GM12892 (cell line): ENCODE results near the gene TXN.

ENCODE experiments used
- POLR2A ChIP-seq: IDR thresholded peaks from 2 replicates; pipeline ENCODE4 v1.6.1; 2011; ENCODE audit warnings: low read depth, low read length, control low read depth
- POLR2AphosphoS5 ChIP-seq: IDR thresholded peaks from 2 replicates; pipeline ENCODE4 v1.6.1; 2011; ENCODE audit warnings: low read depth, low read length, control low read depth

DNA sequence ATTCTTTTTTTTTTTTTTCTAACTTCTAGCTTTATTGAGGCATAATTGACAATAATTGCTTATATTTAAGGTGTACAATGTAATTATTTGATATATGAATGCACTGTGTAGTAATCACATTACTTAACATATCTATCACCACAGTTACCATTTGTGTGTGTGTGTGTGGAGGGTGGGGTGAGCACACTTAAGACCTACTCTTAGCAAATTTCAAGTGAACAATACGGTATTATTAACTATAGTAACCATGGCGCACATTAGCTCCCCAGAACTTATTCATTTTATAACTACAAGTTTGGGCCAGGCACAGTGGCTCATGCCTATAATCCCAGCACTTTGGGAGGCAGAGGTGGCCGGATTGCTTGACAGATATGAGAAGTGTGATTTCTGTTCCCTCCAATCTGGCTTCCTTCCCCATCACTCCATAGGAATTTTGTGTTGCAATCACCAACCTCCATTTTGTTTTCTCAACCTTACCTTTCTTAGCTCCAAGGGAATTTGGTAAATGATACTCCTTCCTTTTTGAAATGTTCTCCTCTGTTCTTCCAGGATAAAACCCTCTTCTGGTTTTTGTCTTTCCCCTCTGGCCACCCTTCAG lies 14.9 kb downstream of the TXN start:
- TF ChIP-seq POLR2AphosphoS5: no peak
- 0 out of 2 replicates have a peak, but pooled peaks have one; percentile 18 for TF ChIP-seq POLR2A
